GM23338 (cell line): Measurements from ENCODE around the gene MSANTD7. TPM values are rescaled to one million over a fixed set of nuclear protein-coding genes. Genes with fewer than 3 reads are reported as not detected.
A peak's percentile ranks its signal among the peaks of the same experiment; 100 is the strongest.

Source experiments
- ATAC-seq: fragments of 200-7000 bp; cut with Tn5 transposase; 3 replicates; pipeline ENCODE4 v1.9.1; 2020
- DNase-seq: peaks from one replicate; pipeline ENCODE4 v3.0.0-alpha.2; 2015; ENCODE audit warnings: low spot score
- H2AFZ ChIP-seq: fragments of 200-600 bp; sonication (generic); 2 replicates; pipeline ENCODE4 v1.8.0; 2016; ENCODE audit warnings: antibody characterized with exemption, mild to moderate bottlenecking, moderate library complexity
- H3F3A ChIP-seq: fragments of 200-600 bp; sonication (generic); replicated peaks from 2 replicates; pipeline ENCODE4 v1.8.0; 2017; ENCODE audit warnings: antibody characterized with exemption, mixed run types, low read depth
- H3K27ac ChIP-seq: fragments of 200-600 bp; sonication (generic); 2 replicates; pipeline ENCODE4 v1.6.1; 2016; ENCODE audit warnings: low read depth
- H3K27me3 ChIP-seq: fragments of 200-600 bp; sonication (generic); 2 replicates; pipeline ENCODE4 v1.8.0; 2016; ENCODE audit warnings: mild to moderate bottlenecking, mixed run types, moderate library complexity; ENCODE audit not compliant: insufficient read depth
- H3K36me3 ChIP-seq: fragments of 200-600 bp; sonication (generic); 2 replicates; pipeline ENCODE4 v1.8.0; 2016; ENCODE audit warnings: mild to moderate bottlenecking; ENCODE audit not compliant: insufficient read depth
- H3K4me1 ChIP-seq: fragments of 200-600 bp; sonication (generic); 2 replicates; pipeline ENCODE4 v1.8.0; 2016; ENCODE audit warnings: mild to moderate bottlenecking, moderate library complexity; ENCODE audit not compliant: insufficient read depth
- H3K4me2 ChIP-seq: fragments of 200-600 bp; sonication (generic); 2 replicates; pipeline ENCODE4 v1.7.1; 2017; ENCODE audit warnings: mixed run types
- H3K4me3 ChIP-seq: fragments of 200-600 bp; sonication (generic); 2 replicates; pipeline ENCODE4 v1.6.1; 2016; ENCODE audit warnings: mixed run types
- H3K79me2 ChIP-seq: fragments of 200-600 bp; sonication (generic); replicated peaks from 2 replicates; pipeline ENCODE4 v1.8.0; 2017; ENCODE audit warnings: mild to moderate bottlenecking; ENCODE audit not compliant: insufficient read depth
- H3K9me2 ChIP-seq: fragments of 200-600 bp; sonication (generic); 2 replicates; pipeline ENCODE4 v1.8.0; 2017; ENCODE audit not compliant: insufficient read depth
- H4K20me1 ChIP-seq: fragments of 200-600 bp; sonication (generic); replicated peaks from 2 replicates; pipeline ENCODE4 v1.8.0; 2017; ENCODE audit warnings: mild to moderate bottlenecking; ENCODE audit not compliant: insufficient read depth
- H3K27ac Mint-ChIP-seq: 2 replicates; pipeline ENCODE4 v1.8.0; 2020; ENCODE audit warnings: inconsistent platforms, mild to moderate bottlenecking, moderate library complexity, mixed read lengths
- H3K27me3 Mint-ChIP-seq: 3 replicates; pipeline ENCODE4 v1.8.0; 2022; ENCODE audit warnings: low read depth, mild to moderate bottlenecking, moderate library complexity, mixed read lengths, inconsistent platforms; ENCODE audit not compliant: insufficient read depth, poor library complexity
- H3K36me3 Mint-ChIP-seq: 3 replicates; pipeline ENCODE4 v1.8.0; 2021; ENCODE audit warnings: low read depth, mild to moderate bottlenecking, inconsistent platforms, moderate library complexity, mixed read lengths
- H3K4me1 Mint-ChIP-seq: 3 replicates; pipeline ENCODE4 v1.8.0; 2020; ENCODE audit warnings: mild to moderate bottlenecking, inconsistent platforms, mixed read lengths
- H3K4me3 Mint-ChIP-seq: 3 replicates; pipeline ENCODE4 v1.8.0; 2021; ENCODE audit warnings: moderate library complexity, mild to moderate bottlenecking, inconsistent platforms, mixed read lengths
- H3K9me3 Mint-ChIP-seq: 3 replicates; pipeline ENCODE4 v1.8.0; 2020; ENCODE audit warnings: moderate library complexity, mild to moderate bottlenecking, inconsistent platforms, mixed read lengths
- CREB1 ChIP-seq: fragments of 250-450 bp; sonication (Bioruptor Pico); IDR thresholded peaks from 2 replicates; pipeline ENCODE4 v1.5.0; 2020; ENCODE audit warnings: low read depth, mild to moderate bottlenecking, moderate library complexity
- EZH2 ChIP-seq: fragments of 200-600 bp; sonication (generic); IDR thresholded peaks from one replicate; pipeline ENCODE4 v1.8.0; 2017; ENCODE audit warnings: antibody characterized with exemption, mild to moderate bottlenecking, low read depth; ENCODE audit not compliant: unreplicated experiment
- EZH2phosphoT487 ChIP-seq: fragments of 200-600 bp; sonication (generic); IDR thresholded peaks from one replicate; pipeline ENCODE4 v1.8.1; 2018; ENCODE audit warnings: antibody characterized with exemption; ENCODE audit not compliant: unreplicated experiment
- JUNB ChIP-seq: IDR thresholded peaks from one replicate; pipeline ENCODE4 v1.6.1; 2016; ENCODE audit warnings: antibody characterized with exemption; ENCODE audit not compliant: unreplicated experiment
- NANOG ChIP-seq: IDR thresholded peaks from 2 replicates; pipeline ENCODE4 v1.6.1; 2016; ENCODE audit warnings: antibody characterized with exemption, borderline replicate concordance
- POLR2AphosphoS5 ChIP-seq: IDR thresholded peaks from 2 replicates; pipeline ENCODE4 v1.6.1; 2016; ENCODE audit warnings: antibody characterized with exemption, low read depth
- STAT1 ChIP-seq: IDR thresholded peaks from one replicate; pipeline ENCODE4 v1.6.1; 2016; ENCODE audit warnings: antibody characterized with exemption; ENCODE audit not compliant: unreplicated experiment
- ZNF114 ChIP-seq: fragments of 250-450 bp; sonication (Bioruptor Pico); IDR thresholded peaks from 2 replicates; pipeline ENCODE4 v1.5.0; 2020; ENCODE audit warnings: mild to moderate bottlenecking, moderate library complexity
- ZNF331 ChIP-seq: fragments of 250-450 bp; sonication (Bioruptor Pico); IDR thresholded peaks from 2 replicates; pipeline ENCODE4 v1.5.0; 2020; ENCODE audit warnings: low read depth, mild to moderate bottlenecking, moderate library complexity
- polyA plus RNA-seq: library from polyadenylated mRNA; unstranded; fragments of >200 nt; fragmentation: Nextera tagmentation; extraction: Ambion mirVana; gene quantifications from 2 replicates; pipeline ENCODE4 v1.2.1, GENCODE V29; 2016
- total RNA-seq: library from RNA; depleted of rRNA; stranded (reverse); fragments of >200 nt; shearing (Covaris generic); gene quantifications from 2 replicates; pipeline ENCODE4 v1.2.3, GENCODE V29; 2014
- TF ChIP-seq, protein P1 (sequence below): fragments of 250-450 bp; sonication (Bioruptor Pico); IDR thresholded peaks from 2 replicates; pipeline ENCODE4 v1.5.0; 2020; ENCODE audit warnings: mild to moderate bottlenecking, moderate library complexity
- TF ChIP-seq, protein P2 (sequence below): IDR thresholded peaks from 2 replicates; pipeline ENCODE4 v1.6.1; 2016; ENCODE audit warnings: antibody characterized with exemption
- TF ChIP-seq, protein P3 (sequence below), 2 experiments: fragments of 200-600 bp in 1 of 2; sonication (generic) in 1 of 2; conservative IDR thresholded peaks; 2 replicates each; pipeline versions ENCODE4 v1.5.1 to v1.6.1; 2016 to 2017; ENCODE audit warnings: antibody characterized with exemption in 2 of 2, low read depth in 2 of 2, mild to moderate bottlenecking in 2 of 2, moderate library complexity in 1 of 2
- TF ChIP-seq, protein P4 (sequence below): IDR thresholded peaks from one replicate; pipeline ENCODE4 v1.6.1; 2018; ENCODE audit warnings: antibody characterized with exemption; ENCODE audit not compliant: unreplicated experiment

The MSANTD7 gene
- total and polyA plus RNA-seq, 2 experiments from 2014 or later = 5.3 to 19.8 TPM

DNA sequence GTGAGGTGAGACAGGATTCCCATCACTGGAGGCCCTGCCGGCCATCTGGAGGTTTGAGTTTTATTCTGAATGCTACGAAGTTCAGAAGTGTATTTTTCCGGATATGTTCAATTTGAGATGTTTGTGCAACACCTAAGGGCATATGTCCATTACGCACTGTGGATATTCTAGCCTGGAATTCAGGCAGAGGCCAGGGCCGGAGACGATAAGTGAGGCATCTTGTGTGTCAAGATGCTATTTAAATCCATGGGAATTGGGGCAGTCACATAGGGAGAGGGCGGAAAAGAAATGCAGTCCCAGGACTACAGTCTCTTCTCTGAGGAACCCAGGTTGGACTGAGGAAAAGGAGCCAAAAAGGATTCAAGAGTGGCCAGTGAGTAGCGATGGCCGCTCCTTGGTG, 38.7 kb downstream of the MSANTD7 start:
- Histone ChIP-seq H3K27ac (peak overlapping the region; percentile 85), H2AFZ (no peak overlapping the region), H4K20me1 (peaks cover 8% of the 10 kb centered on the region), H3K4me2 (peak overlapping the region; percentile 93), H3K27me3 (no peaks in the 10 kb centered on the region), H3K9me2 (no peaks in the 10 kb centered on the region), H3K36me3 (no peaks in the 10 kb centered on the region), H3K79me2 (peaks cover 39% of the 10 kb centered on the region), H3K4me1 (peaks cover 27% of the 10 kb centered on the region), H3K4me3 (peak overlapping the region; percentile 73; the same call in 1 of the 2 replicates), H3F3A (no peaks in the 10 kb centered on the region)
- peaks cover 5% of the 10 kb centered on the region for H3K27me3 Mint-ChIP-seq
- peak overlapping the region; percentile 96 for H3K4me3 Mint-ChIP-seq
- H3K27ac Mint-ChIP-seq = peak overlapping the region; percentile 14; the same call in 1 of the 2 replicates
- no peak for TF ChIP-seq ZNF114 (CRISPR knock-in tag)
- TF ChIP-seq, protein P1, sequence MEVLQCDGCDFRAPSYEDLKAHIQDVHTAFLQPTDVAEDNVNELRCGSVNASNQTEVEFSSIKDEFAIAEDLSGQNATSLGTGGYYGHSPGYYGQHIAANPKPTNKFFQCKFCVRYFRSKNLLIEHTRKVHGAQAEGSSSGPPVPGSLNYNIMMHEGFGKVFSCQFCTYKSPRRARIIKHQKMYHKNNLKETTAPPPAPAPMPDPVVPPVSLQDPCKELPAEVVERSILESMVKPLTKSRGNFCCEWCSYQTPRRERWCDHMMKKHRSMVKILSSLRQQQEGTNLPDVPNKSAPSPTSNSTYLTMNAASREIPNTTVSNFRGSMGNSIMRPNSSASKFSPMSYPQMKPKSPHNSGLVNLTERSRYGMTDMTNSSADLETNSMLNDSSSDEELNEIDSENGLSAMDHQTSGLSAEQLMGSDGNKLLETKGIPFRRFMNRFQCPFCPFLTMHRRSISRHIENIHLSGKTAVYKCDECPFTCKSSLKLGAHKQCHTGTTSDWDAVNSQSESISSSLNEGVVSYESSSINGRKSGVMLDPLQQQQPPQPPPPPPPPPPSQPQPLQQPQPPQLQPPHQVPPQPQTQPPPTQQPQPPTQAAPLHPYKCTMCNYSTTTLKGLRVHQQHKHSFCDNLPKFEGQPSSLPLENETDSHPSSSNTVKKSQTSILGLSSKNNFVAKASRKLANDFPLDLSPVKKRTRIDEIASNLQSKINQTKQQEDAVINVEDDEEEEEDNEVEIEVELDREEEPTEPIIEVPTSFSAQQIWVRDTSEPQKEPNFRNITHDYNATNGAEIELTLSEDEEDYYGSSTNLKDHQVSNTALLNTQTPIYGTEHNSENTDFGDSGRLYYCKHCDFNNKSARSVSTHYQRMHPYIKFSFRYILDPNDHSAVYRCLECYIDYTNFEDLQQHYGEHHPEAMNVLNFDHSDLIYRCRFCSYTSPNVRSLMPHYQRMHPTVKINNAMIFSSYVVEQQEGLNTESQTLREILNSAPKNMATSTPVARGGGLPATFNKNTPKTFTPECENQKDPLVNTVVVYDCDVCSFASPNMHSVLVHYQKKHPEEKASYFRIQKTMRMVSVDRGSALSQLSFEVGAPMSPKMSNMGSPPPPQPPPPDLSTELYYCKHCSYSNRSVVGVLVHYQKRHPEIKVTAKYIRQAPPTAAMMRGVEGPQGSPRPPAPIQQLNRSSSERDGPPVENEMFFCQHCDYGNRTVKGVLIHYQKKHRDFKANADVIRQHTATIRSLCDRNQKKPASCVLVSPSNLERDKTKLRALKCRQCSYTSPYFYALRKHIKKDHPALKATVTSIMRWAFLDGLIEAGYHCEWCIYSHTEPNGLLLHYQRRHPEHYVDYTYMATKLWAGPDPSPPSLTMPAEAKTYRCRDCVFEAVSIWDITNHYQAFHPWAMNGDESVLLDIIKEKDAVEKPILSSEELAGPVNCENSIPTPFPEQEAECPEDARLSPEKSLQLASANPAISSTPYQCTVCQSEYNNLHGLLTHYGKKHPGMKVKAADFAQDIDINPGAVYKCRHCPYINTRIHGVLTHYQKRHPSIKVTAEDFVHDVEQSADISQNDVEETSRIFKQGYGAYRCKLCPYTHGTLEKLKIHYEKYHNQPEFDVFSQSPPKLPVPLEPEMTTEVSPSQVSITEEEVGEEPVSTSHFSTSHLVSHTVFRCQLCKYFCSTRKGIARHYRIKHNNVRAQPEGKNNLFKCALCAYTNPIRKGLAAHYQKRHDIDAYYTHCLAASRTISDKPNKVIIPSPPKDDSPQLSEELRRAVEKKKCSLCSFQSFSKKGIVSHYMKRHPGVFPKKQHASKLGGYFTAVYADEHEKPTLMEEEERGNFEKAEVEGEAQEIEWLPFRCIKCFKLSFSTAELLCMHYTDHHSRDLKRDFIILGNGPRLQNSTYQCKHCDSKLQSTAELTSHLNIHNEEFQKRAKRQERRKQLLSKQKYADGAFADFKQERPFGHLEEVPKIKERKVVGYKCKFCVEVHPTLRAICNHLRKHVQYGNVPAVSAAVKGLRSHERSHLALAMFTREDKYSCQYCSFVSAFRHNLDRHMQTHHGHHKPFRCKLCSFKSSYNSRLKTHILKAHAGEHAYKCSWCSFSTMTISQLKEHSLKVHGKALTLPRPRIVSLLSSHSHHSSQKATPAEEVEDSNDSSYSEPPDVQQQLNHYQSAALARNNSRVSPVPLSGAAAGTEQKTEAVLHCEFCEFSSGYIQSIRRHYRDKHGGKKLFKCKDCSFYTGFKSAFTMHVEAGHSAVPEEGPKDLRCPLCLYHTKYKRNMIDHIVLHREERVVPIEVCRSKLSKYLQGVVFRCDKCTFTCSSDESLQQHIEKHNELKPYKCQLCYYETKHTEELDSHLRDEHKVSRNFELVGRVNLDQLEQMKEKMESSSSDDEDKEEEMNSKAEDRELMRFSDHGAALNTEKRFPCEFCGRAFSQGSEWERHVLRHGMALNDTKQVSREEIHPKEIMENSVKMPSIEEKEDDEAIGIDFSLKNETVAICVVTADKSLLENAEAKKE (CRISPR knock-in tag) = no peak
- no peak for TF ChIP-seq EZH2phosphoT487
- TF ChIP-seq, protein P2, sequence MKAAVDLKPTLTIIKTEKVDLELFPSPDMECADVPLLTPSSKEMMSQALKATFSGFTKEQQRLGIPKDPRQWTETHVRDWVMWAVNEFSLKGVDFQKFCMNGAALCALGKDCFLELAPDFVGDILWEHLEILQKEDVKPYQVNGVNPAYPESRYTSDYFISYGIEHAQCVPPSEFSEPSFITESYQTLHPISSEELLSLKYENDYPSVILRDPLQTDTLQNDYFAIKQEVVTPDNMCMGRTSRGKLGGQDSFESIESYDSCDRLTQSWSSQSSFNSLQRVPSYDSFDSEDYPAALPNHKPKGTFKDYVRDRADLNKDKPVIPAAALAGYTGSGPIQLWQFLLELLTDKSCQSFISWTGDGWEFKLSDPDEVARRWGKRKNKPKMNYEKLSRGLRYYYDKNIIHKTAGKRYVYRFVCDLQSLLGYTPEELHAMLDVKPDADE = no peak
- no peak for TF ChIP-seq JUNB
- no peak for TF ChIP-seq EZH2
- TF ChIP-seq POLR2AphosphoS5 = no peak
- TF ChIP-seq CREB1 = no peak
- TF ChIP-seq, protein P3, sequence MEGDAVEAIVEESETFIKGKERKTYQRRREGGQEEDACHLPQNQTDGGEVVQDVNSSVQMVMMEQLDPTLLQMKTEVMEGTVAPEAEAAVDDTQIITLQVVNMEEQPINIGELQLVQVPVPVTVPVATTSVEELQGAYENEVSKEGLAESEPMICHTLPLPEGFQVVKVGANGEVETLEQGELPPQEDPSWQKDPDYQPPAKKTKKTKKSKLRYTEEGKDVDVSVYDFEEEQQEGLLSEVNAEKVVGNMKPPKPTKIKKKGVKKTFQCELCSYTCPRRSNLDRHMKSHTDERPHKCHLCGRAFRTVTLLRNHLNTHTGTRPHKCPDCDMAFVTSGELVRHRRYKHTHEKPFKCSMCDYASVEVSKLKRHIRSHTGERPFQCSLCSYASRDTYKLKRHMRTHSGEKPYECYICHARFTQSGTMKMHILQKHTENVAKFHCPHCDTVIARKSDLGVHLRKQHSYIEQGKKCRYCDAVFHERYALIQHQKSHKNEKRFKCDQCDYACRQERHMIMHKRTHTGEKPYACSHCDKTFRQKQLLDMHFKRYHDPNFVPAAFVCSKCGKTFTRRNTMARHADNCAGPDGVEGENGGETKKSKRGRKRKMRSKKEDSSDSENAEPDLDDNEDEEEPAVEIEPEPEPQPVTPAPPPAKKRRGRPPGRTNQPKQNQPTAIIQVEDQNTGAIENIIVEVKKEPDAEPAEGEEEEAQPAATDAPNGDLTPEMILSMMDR (conservative IDR thresholded peaks at IDR 0.05; ENCODE audit: low read depth in 2 of 2) = no peak
- TF ChIP-seq ZNF331 (CRISPR knock-in tag) = no peak
- no peak for TF ChIP-seq NANOG
- TF ChIP-seq, protein P4, sequence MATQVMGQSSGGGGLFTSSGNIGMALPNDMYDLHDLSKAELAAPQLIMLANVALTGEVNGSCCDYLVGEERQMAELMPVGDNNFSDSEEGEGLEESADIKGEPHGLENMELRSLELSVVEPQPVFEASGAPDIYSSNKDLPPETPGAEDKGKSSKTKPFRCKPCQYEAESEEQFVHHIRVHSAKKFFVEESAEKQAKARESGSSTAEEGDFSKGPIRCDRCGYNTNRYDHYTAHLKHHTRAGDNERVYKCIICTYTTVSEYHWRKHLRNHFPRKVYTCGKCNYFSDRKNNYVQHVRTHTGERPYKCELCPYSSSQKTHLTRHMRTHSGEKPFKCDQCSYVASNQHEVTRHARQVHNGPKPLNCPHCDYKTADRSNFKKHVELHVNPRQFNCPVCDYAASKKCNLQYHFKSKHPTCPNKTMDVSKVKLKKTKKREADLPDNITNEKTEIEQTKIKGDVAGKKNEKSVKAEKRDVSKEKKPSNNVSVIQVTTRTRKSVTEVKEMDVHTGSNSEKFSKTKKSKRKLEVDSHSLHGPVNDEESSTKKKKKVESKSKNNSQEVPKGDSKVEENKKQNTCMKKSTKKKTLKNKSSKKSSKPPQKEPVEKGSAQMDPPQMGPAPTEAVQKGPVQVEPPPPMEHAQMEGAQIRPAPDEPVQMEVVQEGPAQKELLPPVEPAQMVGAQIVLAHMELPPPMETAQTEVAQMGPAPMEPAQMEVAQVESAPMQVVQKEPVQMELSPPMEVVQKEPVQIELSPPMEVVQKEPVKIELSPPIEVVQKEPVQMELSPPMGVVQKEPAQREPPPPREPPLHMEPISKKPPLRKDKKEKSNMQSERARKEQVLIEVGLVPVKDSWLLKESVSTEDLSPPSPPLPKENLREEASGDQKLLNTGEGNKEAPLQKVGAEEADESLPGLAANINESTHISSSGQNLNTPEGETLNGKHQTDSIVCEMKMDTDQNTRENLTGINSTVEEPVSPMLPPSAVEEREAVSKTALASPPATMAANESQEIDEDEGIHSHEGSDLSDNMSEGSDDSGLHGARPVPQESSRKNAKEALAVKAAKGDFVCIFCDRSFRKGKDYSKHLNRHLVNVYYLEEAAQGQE = no peak
- no peak for TF ChIP-seq STAT1
- H3K9me3 Mint-ChIP-seq = no peaks in the 10 kb centered on the region
- no peak for DNase-seq
- peaks cover under 1% of the 10 kb centered on the region; the same call in 1 of the 3 replicates for H3K36me3 Mint-ChIP-seq
- no peak for ATAC-seq
- peaks cover 27% of the 10 kb centered on the region for H3K4me1 Mint-ChIP-seq
